ENCODE results near the gene SPTBN1. TPM values are rescaled to one million over a fixed set of nuclear protein-coding genes. Genes with fewer than 3 reads are reported as not detected.

Gene SPTBN1
- total and polyA plus RNA-seq, 2 experiments from 2014 or later: 58.1 to 204 TPM

DNA sequence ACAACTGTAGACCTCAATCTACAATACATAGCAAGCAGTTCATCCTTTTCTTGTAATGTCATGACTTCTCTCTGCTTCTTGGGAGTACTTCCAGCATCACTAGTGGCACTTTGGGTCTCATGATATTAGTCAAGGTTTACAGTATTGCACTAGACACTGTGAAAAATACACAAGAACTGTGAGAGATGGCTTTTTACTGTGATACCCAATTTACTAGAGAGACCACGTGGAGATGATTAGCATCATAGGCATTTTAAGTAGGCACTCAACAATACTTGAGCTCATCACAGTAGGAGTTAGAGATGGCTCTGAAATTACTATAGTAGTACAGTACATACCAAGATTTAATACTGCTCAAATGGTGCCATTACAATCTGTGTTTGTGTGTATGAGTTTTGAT, 154.6 kb downstream of the SPTBN1 start:
- no peak overlapping the region for H3K27ac ChIP-seq (ENCODE audit: low read depth)
- peaks cover 56% of the 10 kb centered on the region for H4K20me1 ChIP-seq (replicated peaks; ENCODE audit: insufficient read depth)
- no peak for TF ChIP-seq CREB1 (CRISPR knock-in tag; IDR thresholded peaks at IDR 0.05; ENCODE audit: low read depth)
- TF ChIP-seq JUNB (IDR thresholded peaks at IDR 0.05; ENCODE audit: unreplicated experiment): no peak
- no peak for TF ChIP-seq POLR2AphosphoS5 (IDR thresholded peaks at IDR 0.05; ENCODE audit: low read depth)
- no peak for TF ChIP-seq EZH2 (IDR thresholded peaks at IDR 0.05; ENCODE audit: low read depth, unreplicated experiment)
- TF ChIP-seq REST (IDR thresholded peaks at IDR 0.05; ENCODE audit: unreplicated experiment): no peak
- no peak for TF ChIP-seq EZH2phosphoT487 (IDR thresholded peaks at IDR 0.05; ENCODE audit: unreplicated experiment)
- TF ChIP-seq, protein P1, sequence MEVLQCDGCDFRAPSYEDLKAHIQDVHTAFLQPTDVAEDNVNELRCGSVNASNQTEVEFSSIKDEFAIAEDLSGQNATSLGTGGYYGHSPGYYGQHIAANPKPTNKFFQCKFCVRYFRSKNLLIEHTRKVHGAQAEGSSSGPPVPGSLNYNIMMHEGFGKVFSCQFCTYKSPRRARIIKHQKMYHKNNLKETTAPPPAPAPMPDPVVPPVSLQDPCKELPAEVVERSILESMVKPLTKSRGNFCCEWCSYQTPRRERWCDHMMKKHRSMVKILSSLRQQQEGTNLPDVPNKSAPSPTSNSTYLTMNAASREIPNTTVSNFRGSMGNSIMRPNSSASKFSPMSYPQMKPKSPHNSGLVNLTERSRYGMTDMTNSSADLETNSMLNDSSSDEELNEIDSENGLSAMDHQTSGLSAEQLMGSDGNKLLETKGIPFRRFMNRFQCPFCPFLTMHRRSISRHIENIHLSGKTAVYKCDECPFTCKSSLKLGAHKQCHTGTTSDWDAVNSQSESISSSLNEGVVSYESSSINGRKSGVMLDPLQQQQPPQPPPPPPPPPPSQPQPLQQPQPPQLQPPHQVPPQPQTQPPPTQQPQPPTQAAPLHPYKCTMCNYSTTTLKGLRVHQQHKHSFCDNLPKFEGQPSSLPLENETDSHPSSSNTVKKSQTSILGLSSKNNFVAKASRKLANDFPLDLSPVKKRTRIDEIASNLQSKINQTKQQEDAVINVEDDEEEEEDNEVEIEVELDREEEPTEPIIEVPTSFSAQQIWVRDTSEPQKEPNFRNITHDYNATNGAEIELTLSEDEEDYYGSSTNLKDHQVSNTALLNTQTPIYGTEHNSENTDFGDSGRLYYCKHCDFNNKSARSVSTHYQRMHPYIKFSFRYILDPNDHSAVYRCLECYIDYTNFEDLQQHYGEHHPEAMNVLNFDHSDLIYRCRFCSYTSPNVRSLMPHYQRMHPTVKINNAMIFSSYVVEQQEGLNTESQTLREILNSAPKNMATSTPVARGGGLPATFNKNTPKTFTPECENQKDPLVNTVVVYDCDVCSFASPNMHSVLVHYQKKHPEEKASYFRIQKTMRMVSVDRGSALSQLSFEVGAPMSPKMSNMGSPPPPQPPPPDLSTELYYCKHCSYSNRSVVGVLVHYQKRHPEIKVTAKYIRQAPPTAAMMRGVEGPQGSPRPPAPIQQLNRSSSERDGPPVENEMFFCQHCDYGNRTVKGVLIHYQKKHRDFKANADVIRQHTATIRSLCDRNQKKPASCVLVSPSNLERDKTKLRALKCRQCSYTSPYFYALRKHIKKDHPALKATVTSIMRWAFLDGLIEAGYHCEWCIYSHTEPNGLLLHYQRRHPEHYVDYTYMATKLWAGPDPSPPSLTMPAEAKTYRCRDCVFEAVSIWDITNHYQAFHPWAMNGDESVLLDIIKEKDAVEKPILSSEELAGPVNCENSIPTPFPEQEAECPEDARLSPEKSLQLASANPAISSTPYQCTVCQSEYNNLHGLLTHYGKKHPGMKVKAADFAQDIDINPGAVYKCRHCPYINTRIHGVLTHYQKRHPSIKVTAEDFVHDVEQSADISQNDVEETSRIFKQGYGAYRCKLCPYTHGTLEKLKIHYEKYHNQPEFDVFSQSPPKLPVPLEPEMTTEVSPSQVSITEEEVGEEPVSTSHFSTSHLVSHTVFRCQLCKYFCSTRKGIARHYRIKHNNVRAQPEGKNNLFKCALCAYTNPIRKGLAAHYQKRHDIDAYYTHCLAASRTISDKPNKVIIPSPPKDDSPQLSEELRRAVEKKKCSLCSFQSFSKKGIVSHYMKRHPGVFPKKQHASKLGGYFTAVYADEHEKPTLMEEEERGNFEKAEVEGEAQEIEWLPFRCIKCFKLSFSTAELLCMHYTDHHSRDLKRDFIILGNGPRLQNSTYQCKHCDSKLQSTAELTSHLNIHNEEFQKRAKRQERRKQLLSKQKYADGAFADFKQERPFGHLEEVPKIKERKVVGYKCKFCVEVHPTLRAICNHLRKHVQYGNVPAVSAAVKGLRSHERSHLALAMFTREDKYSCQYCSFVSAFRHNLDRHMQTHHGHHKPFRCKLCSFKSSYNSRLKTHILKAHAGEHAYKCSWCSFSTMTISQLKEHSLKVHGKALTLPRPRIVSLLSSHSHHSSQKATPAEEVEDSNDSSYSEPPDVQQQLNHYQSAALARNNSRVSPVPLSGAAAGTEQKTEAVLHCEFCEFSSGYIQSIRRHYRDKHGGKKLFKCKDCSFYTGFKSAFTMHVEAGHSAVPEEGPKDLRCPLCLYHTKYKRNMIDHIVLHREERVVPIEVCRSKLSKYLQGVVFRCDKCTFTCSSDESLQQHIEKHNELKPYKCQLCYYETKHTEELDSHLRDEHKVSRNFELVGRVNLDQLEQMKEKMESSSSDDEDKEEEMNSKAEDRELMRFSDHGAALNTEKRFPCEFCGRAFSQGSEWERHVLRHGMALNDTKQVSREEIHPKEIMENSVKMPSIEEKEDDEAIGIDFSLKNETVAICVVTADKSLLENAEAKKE (CRISPR knock-in tag; IDR thresholded peaks at IDR 0.05): no peak
- no peak for TF ChIP-seq ZNF331 (CRISPR knock-in tag; IDR thresholded peaks at IDR 0.05; ENCODE audit: low read depth)
- no peaks in the 10 kb centered on the region for H3K9me2 ChIP-seq (ENCODE audit: insufficient read depth)
- Mint-ChIP-seq H3K4me1 (peaks cover 65% of the 10 kb centered on the region), H3K36me3 (ENCODE audit: low read depth) (peaks cover 14% of the 10 kb centered on the region), H3K4me3 (no peak overlapping the region), H3K27ac (0 out of 2 replicates have a peak overlapping the region, but pooled peaks have one; percentile 13), H3K27me3 (ENCODE audit: insufficient read depth, low read depth, poor library complexity) (peaks cover 1% of the 10 kb centered on the region), H3K9me3 (no peaks in the 10 kb centered on the region)
- H3K4me2 ChIP-seq: no peak overlapping the region
- H3K27me3 ChIP-seq (ENCODE audit: insufficient read depth): no peaks in the 10 kb centered on the region
- H3K36me3 ChIP-seq (ENCODE audit: insufficient read depth): no peaks in the 10 kb centered on the region
- no peaks in the 10 kb centered on the region for H3F3A ChIP-seq (replicated peaks; ENCODE audit: low read depth)
- peaks cover 36% of the 10 kb centered on the region for H3K4me1 ChIP-seq (ENCODE audit: insufficient read depth)
- DNase-seq (ENCODE audit: low spot score) (no peak), ATAC-seq (no peak)
- no peak overlapping the region for H3K4me3 ChIP-seq
- H2AFZ ChIP-seq: no peak overlapping the region
- peaks cover 97% of the 10 kb centered on the region for H3K79me2 ChIP-seq (replicated peaks; ENCODE audit: insufficient read depth)

All from GM23338 (cell line).